ENCODE data around the gene AGPAT3.

Gene AGPAT3

GRCh38 chr21:44003307-44003966, 138.4 kb downstream of the AGPAT3 start:
- DNase-seq = no peak

DNA sequence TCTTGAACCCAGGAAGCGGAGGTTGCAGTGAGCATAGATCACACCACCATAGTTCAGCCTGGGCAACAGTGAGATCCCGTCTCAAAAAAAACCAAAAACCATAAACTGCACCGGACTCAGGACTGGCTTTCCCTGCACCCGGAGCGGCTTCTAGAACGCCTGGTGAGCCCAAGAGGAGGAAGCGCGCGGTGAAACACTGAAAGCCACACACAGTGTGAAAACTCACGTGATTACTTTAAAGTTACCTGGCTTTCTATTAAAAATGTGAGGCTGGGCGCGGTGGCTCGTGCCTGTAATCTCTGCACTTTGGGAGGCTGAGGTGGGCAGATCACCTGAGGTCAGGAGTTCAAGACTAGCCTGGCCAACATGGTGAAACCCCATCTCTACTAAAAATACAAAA, 140.0 kb downstream of the AGPAT3 start:
- no peak for DNase-seq

DNA sequence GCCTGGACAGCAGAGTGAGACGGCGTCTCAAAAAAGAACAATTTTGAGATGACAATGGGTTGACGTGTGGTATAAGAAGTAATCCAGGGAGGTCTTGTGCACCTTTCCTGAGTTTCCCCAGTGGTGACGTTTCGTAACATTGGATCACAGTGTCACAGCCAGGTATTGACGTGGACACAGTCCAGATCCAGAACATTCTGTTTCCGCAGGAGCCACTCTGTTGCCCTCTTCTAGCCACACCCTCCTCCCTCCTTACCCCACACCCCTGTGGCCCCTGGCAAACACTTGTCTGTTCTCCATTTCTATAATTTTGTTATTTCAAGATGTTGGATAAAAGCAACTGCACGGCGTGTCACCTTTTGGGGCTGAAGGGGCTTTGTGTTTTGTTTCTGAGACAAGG, 140.6 kb downstream of the AGPAT3 start:
- DNase-seq = no peak

DNA sequence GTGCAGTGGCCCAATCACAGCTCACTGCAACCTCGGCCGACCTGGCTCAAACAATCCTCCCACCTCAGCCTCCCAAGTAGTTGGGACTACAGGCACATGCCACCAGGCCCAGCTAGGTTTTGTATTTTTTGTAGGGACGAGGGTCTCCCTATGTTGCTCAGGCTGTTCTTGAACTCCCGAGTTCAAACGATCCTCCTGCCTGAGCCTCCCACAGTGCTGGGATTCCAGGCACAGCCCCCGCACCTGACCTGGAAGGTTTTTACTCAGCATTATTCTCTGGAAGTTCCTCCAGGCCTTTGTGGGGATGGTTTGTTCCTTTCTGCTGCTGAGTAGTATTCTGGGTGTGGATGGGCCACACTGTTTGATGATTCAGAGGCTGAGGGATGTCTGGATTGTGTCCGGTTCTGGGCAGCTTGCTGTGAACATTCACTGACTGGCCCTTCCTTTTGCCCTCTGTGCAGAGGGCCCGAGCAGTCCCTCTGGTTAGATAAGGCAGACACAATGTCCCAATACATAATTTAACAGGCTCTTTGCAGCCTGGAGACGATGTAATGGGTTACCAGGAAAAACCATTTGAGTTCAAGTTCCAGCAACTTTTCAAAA, 141.1 kb downstream of the AGPAT3 start:
- no peak for DNase-seq

DNA sequence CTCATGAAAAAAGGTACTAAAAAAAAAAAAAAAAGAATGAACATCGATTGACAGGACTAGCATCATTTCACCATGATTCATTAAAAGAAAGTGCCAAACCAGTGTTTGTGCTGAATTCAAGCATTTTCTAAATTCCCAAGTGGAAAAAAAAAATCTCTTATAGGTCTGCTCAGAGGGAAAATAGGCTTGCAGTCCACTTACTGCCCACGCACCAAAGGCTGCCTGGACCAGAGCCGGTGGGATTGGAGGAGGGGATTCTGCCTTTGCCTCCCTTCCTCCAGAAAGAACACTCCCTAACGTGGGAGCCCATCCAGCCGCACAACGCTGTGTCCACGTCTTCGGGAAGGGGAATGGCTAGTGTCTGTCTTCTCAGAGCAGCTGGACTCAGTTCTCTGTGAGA, 141.6 kb downstream of the AGPAT3 start:
- no peak for DNase-seq

GRCh38 chr21:44010429-44010828, 145.4 kb downstream of the AGPAT3 start:
- peak in 1 of 2 experiments; percentile 44 for DNase-seq

- DNase-seq = no peak
These were observed 146.1 kb downstream of the AGPAT3 start for GRCh38 chr21:44011123-44011522.

DNA sequence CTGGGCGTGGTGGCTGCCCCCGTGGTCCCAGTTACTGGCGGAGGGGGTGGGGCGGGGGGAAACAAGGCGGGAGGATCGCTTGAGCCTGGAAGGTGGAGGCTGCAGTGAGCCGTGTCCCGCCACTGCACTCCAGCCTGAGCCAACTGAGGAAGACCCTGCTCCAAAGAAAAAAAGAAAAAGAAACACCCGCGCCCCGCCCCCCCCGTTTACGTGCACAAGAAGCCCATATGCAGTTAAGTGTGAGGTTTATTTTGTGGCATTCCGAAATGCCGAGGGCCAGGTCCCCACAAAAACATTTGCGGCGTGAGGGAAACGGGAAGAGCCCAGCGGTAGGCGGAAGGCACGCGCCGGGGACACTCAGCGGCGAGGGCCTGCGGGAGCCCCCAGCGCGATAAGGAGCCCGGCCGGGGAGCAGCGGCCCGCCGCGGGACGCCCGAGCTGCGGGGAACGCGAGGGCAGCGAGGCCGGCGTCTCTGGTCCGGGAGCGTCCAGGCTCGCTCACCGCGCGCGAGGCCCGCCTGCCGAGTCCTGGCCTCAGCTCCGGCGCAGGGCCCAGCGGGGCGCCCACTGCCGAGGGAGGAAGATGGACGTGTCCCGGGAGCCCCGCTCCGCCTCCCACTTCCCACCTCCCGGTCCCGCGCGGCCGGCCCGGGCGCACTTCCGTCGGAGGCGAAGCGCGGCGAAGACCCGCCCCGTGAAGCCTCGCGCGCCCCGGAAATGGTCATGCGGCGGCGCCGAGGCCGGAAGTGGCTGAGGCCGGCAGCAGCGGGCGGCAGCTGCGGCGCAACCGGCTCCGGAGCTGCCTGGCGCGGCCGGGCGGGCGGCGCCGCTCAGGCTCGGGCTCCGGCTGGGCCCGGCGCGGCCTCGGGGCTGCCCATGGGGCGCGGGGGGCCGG, 146.8 kb downstream of the AGPAT3 start, which contains the start of gene TRAPPC10:
Gene TRAPPC10, plus strand, starts transcription at position 731 of the 895 bp plus-strand sequence. CDS start 185 bp downstream, outside the sequence.
- peak; percentile 71 to 85 for DNase-seq

GRCh38 chr21:44012474-44013379, 147.7 kb downstream of the AGPAT3 start:
- DNase-seq = peak in 1 of 2 experiments; percentile 17

- DNase-seq = peak in 1 of 2 experiments; percentile 5
These were observed 148.5 kb downstream of the AGPAT3 start for GRCh38 chr21:44013380-44014088.

DNA sequence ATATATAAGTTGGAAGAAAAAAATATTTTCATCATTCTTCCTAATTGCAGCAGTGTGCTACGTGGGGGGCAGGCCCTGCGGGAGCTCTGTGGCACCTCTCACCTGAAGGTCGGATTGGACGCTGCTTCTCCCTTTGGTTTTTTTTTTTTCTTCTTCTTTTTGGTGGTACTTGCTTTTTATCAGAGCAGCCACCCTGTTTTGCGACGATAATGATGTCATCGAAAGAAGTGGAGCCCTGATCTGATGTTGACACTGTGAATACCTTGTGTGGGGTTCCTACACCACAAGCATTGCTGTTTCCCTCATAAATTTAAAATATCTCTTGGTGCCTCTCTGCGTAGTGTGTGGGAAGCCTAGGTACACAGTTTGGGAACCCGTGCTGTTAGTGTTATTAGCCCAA, 152.6 kb downstream of the AGPAT3 start:
- no peak for DNase-seq

GRCh38 chr21:44018127-44018526, 153.1 kb downstream of the AGPAT3 start:
- DNase-seq = no peak

GRCh38 chr21:44018813-44019567, 154.0 kb downstream of the AGPAT3 start:
- no peak for DNase-seq

DNA sequence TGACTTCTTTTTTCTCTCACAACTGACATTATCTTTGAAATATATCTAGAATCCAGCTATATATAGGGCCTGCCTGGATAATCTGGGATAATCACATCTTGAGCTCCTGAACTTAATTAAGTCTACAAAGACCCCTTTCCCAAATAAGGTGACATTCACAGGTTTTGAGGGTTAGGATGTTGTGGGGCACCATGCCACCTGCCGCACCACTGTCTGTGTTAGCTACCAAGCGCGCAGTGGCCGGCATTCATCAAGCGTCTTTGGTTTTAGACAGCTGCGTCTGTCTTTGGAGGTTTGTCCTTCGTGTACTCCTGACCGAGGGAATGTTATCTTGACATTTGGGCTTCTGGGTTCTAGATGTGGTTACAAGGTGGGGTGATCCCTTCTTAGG, 154.5 kb downstream of the AGPAT3 start:
- no peak for DNase-seq

- DNase-seq = no peak
These were observed 155.5 kb downstream of the AGPAT3 start for GRCh38 chr21:44020551-44020950.

DNA sequence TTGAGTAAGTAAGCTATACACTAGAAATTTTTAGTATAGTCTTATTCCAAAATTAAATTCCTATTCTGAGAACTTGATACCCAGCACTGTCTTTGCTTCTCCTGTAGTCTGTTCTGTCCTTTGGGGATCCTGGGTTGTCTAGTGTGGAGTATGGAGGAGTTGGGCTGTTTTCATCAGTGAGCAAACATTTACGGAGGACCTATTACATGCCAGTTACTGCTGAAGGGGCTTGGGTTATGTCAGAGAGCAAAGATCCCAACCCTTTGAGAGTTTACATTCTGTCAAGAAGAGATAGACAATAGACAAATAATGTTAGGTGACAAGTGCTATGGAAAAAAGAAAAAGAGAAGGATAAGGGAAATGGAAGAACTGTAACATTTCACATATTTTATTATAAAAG, 156.0 kb downstream of the AGPAT3 start:
- no peak for DNase-seq

- DNase-seq = no peak
These were observed 159.2 kb downstream of the AGPAT3 start for GRCh38 chr21:44024257-44024656.

DNA sequence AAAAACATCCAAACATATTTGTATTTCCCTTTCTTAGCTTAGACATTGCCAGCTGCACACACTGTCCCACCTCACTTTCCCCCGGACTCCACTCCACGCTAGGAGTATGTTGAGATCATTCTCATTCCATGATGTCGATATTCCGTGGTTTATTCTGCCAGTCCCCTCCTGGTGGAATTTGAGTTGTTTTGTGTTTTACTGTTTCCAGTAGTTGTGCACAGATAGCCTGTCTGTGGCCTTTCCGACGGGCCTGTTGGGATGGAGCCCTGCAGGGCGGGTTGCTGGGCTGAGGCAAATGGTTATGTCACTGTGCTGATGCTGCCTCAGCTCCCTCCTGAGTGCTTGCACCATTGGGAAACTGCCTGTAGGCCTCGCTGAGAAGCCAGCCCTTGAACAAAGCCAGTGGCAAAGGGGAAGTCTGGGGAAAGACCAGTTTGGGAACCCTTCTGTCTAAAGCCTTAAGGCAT, 159.9 kb downstream of the AGPAT3 start:
- no peak for DNase-seq

DNA sequence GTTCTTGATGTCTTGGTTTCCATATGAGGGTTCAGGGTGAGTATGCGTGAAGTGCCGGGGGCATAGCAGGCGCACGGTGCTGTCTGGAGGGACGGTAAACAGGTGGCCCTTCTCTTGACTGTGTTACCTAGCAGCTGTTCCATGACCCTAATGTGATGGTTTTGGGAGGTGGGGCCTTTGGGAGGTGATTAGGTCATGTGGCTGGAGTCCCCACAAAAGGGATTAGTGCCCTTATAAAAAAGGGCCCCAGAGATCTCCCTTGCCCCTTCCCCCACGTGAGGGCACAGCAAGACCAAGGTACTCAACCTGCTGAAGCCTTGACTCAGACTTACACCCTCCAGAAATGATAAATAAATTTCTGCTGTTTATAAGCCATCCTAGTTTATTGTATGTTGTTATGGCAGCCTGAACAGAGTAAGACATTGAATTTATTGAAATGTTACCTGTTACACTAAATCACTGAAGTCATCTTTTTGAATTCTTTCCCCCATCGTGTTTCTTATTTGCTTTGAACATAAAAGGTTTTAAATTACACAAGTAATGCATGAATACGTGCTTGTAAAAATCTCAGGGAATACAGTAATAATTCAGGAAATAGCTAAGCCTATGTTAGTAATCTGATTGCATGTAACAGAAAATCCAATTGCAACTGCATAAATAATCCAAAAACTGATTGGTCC, 162.7 kb downstream of the AGPAT3 start:
- DNase-seq = no peak

DNA sequence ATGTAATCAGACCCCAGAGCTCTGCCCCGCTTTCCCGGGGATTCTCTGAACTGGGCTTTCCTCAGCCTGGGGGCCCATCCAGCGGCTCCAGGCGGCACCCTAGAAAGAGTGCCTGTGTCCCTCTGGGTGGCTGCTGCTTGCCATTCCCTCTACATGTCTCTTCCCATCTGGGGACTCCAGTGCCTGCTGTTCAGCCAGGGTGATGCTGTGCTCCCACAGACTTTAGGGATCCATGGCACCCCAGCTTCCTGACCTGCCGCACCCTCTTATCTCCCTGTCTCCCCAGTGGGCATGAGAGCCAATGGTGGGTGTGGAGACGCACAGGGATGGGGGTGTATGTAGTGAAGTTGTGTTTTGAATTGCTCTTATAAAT, 163.2 kb downstream of the AGPAT3 start:
- DNase-seq = no peak
